Measurements from ENCODE around the gene CABLES1.
"Not testable (repeated sequence)": the region's sequence is repeated elsewhere in the genome, so short reads cannot be mapped to it uniquely, and the experiment has no call there.

The CABLES1 gene

GRCh38 chr18:23227726-23228070 is 92.4 kb downstream of the CABLES1 start:
- no peak for DNase-seq

GRCh38 chr18:23228102-23229061 is 93.1 kb downstream of the CABLES1 start:
- DNase-seq = peak; percentile 26

GRCh38 chr18:23229472-23229871 is 94.2 kb downstream of the CABLES1 start:
- peak; percentile 40 for DNase-seq

- DNase-seq = no peak
These were observed 95.4 kb downstream of the CABLES1 start for GRCh38 chr18:23230686-23231085.

- DNase-seq = peak; percentile 96
These were observed 96.2 kb downstream of the CABLES1 start for GRCh38 chr18:23231340-23232021.

GRCh38 chr18:23232331-23232730 is 97.0 kb downstream of the CABLES1 start:
- DNase-seq = no peak

GRCh38 chr18:23234619-23235018 is 99.3 kb downstream of the CABLES1 start:
- no peak for DNase-seq

GRCh38 chr18:23235336-23235735 is 100.1 kb downstream of the CABLES1 start:
- DNase-seq = no peak

GRCh38 chr18:23235860-23236259 is 100.6 kb downstream of the CABLES1 start:
- DNase-seq = no peak

GRCh38 chr18:23236876-23237468 is 101.7 kb downstream of the CABLES1 start:
- no peak for DNase-seq

- peak; percentile 61 for DNase-seq
These were observed 102.4 kb downstream of the CABLES1 start for GRCh38 chr18:23237524-23238151.

GRCh38 chr18:23238152-23238531 is 102.9 kb downstream of the CABLES1 start:
- peak; percentile 73 for DNase-seq

- peak; percentile 78 for DNase-seq
These were observed 103.5 kb downstream of the CABLES1 start for GRCh38 chr18:23238651-23239349.

GRCh38 chr18:23239350-23239692 is 104.0 kb downstream of the CABLES1 start:
- DNase-seq = no peak

- DNase-seq = no peak
These were observed 104.8 kb downstream of the CABLES1 start for GRCh38 chr18:23239885-23240608.

GRCh38 chr18:23240609-23240930 is 105.3 kb downstream of the CABLES1 start:
- no peak for DNase-seq

- DNase-seq = not testable (repeated sequence)
These were observed 106.7 kb downstream of the CABLES1 start for GRCh38 chr18:23241833-23242496.

- no peak for DNase-seq
These were observed 107.9 kb downstream of the CABLES1 start for GRCh38 chr18:23243178-23243577.

GRCh38 chr18:23243816-23244215 is 108.5 kb downstream of the CABLES1 start:
- DNase-seq = no peak

GRCh38 chr18:23244401-23244800 is 109.1 kb downstream of the CABLES1 start:
- no peak for DNase-seq

GRCh38 chr18:23245461-23245860 is 110.2 kb downstream of the CABLES1 start:
- DNase-seq = no peak

- DNase-seq = no peak
These were observed 112.0 kb downstream of the CABLES1 start for GRCh38 chr18:23247331-23247730.
